Tibial artery (tissue), 4 donors: ENCODE results near the gene LZIC.

Experiments used
- DNase-seq, 2 donors: peaks; one replicate each; pipeline ENCODE4 v3.0.0-alpha.2; 2019
- H3K27ac ChIP-seq, 2 donors: fragments of 200-600 bp; sonication (generic) in 1 of 2; 1 replicate in 1 of 2; 2 replicates in 1 of 2; pipeline ENCODE4 v1.5.1; 2018 to 2019; ENCODE audit warnings: mild to moderate bottlenecking in 1 of 2
- H3K27me3 ChIP-seq, 2 donors: fragments of 200-600 bp; sonication (generic) in 1 of 2; one replicate each; pipeline versions ENCODE4 v1.5.1 to v1.6.0; 2016 to 2019
- H3K36me3 ChIP-seq, 3 donors: fragments of 200-600 bp; sonication (generic) in 2 of 3; one replicate each; pipeline ENCODE4 v1.5.1; 2016 to 2019; ENCODE audit warnings: mild to moderate bottlenecking in 2 of 3
- H3K4me1 ChIP-seq, 4 donors: fragments of 200-600 bp; sonication (generic) in 2 of 4; 1 replicate in 3 of 4; 2 replicates in 1 of 4; pipeline ENCODE4 v1.5.1; 2016 to 2019
- H3K4me3 ChIP-seq, 2 donors: fragments of 200-600 bp; sonication (generic) in 1 of 2; 1 replicate in 1 of 2; 2 replicates in 1 of 2; pipeline ENCODE4 v1.5.1; 2018 to 2019; ENCODE audit warnings: mild to moderate bottlenecking in 2 of 2
- H3K9me3 ChIP-seq, 3 donors: fragments of 200-600 bp; sonication (generic) in 1 of 3; one replicate each; pipeline ENCODE4 v1.5.1; 2016 to 2019
- CTCF ChIP-seq, 2 experiments: fragments of 200-600 bp in 1 of 2; fragments of 450-650 bp in 1 of 2; IDR thresholded peaks; one replicate each; pipeline ENCODE4 v1.5.1; 2017 to 2019; ENCODE audit warnings: antibody characterized with exemption in 2 of 2, mild to moderate bottlenecking in 1 of 2, moderate library complexity in 1 of 2
- intact Hi-C: fragments of 100-400 bp; cut with DNase I; formaldehyde crosslinking; loops from one replicate; pipeline ENCODE4 v1.15.0; 2023; ENCODE audit warnings: low total_unique reads

The LZIC gene

GRCh38 chr1:9942939-9943788 is at the start of gene LZIC, which contains the start of gene NMNAT1:
Gene LZIC, minus strand, starts transcription at chr1:9943391. Its CDS starts 6,772 bp downstream, at chr1:9936619.
Gene NMNAT1, plus strand, starts transcription at chr1:9943475. Its CDS starts 28,599 bp downstream, at chr1:9972074.
- Histone ChIP-seq H3K4me1 (peaks cover 0 to 24% (median 16%) of the 10 kb centered on the region in 4 donors), H3K27me3 (no peaks in the 10 kb centered on the region), H3K9me3 (no peaks in the 10 kb centered on the region), H3K4me3 (peak within 1 kb of the TSS; percentile 66 to 81), H3K27ac (peak within 1 kb of the TSS; percentile 76 to 83), H3K36me3 (peaks cover 0 to 19% (median 0%) of the 10 kb centered on the region in 3 donors)
- intact Hi-C loops: loop anchor here (5.0 to 10.0 kb wide), 4 partner anchors 66 to 392 kb away; partner anchors contain the start of gene UBE4B
- DNase-seq: peak; percentile 89 to 95
- TF ChIP-seq CTCF (IDR thresholded peaks at IDR 0.05): peak in 1 of 2 experiments; percentile 4

GRCh38 chr1:9992910-9993309 is 49.7 kb upstream of the LZIC start:
- no peak overlapping the region for H3K4me3 ChIP-seq
- H3K27ac ChIP-seq: no peak overlapping the region
- no peak for TF ChIP-seq CTCF (IDR thresholded peaks at IDR 0.05)
- DNase-seq: no peak
- H3K4me1 ChIP-seq: peaks cover 0 to 15% (median 11%) of the 10 kb centered on the region in 4 donors
- intact Hi-C loops: no loop called here
- H3K36me3 ChIP-seq: no peaks in the 10 kb centered on the region
- H3K27me3 ChIP-seq: peaks cover 9 to 14% of the 10 kb centered on the region in 2 donors
- no peaks in the 10 kb centered on the region for H3K9me3 ChIP-seq

GRCh38 chr1:9990944-9991343 is 47.8 kb upstream of the LZIC start:
- no peaks in the 10 kb centered on the region for H3K27me3 ChIP-seq
- peaks cover 0 to 3% (median 0%) of the 10 kb centered on the region in 3 donors for H3K36me3 ChIP-seq
- DNase-seq: peak in 1 of 2 donors; percentile 33
- intact Hi-C loops: no loop called here
- H3K27ac ChIP-seq: no peak overlapping the region
- peaks cover 0 to 3% (median 0%) of the 10 kb centered on the region in 4 donors for H3K4me1 ChIP-seq
- no peak for TF ChIP-seq CTCF (IDR thresholded peaks at IDR 0.05)
- no peaks in the 10 kb centered on the region for H3K9me3 ChIP-seq
- H3K4me3 ChIP-seq: no peak overlapping the region

- intact Hi-C loops: no loop called here
- DNase-seq: no peak
- Histone ChIP-seq H3K36me3 (peaks cover 0 to 3% (median 0%) of the 10 kb centered on the region in 3 donors), H3K27ac (no peak overlapping the region), H3K4me1 (peaks cover 0 to 3% (median 0%) of the 10 kb centered on the region in 4 donors), H3K4me3 (no peak overlapping the region), H3K9me3 (no peaks in the 10 kb centered on the region), H3K27me3 (no peaks in the 10 kb centered on the region)
- TF ChIP-seq CTCF (IDR thresholded peaks at IDR 0.05): no peak
These were observed 46.6 kb upstream of the LZIC start for GRCh38 chr1:9989773-9990172.

GRCh38 chr1:9985001-9985400 is 41.8 kb upstream of the LZIC start:
- TF ChIP-seq CTCF (IDR thresholded peaks at IDR 0.05): no peak
- H3K27ac ChIP-seq: no peak overlapping the region
- DNase-seq: no peak
- H3K4me3 ChIP-seq: no peak overlapping the region
- intact Hi-C loops: no loop called here
- no peaks in the 10 kb centered on the region for H3K4me1 ChIP-seq
- peaks cover 9 to 42% (median 25%) of the 10 kb centered on the region in 3 donors for H3K36me3 ChIP-seq
- H3K27me3 ChIP-seq: no peaks in the 10 kb centered on the region
- no peaks in the 10 kb centered on the region for H3K9me3 ChIP-seq
